ENCODE data around the gene CRB2. TPM values are rescaled to one million over a fixed set of nuclear protein-coding genes. Genes with fewer than 3 reads are reported as not detected.
"Not testable (repeated sequence)": the region's sequence is repeated elsewhere in the genome, so short reads cannot be mapped to it uniquely, and the experiment has no call there.

Gene CRB2
- total RNA-seq, 1 donor from 2014 or later = 5.3 TPM

GRCh38 chr9:123382653-123383511 is 26.9 kb downstream of the CRB2 start:
- no peak for DNase-seq

GRCh38 chr9:123383512-123384170 is 27.6 kb downstream of the CRB2 start:
- DNase-seq = no peak

DNA sequence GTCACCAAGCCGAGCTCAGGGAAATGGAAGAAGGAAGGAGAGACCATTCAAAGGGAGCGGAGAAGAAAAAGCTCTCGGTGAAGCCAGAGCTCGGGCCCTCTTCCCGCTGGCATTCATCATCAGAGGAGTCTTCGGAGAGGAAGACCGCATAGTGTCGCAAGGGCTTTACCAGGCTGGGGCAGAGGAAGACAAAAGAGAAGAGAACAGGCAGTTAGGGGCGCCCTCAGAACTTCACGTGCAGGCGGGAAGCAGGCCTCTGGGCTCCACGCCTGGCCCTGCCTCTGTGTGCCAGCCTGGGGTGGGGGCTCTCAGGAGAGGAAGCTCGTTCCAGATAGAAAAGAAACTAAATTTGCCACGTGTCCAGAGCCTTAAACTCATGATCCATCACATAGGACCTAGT is 31.7 kb downstream of the CRB2 start:
- DNase-seq = no peak

DNA sequence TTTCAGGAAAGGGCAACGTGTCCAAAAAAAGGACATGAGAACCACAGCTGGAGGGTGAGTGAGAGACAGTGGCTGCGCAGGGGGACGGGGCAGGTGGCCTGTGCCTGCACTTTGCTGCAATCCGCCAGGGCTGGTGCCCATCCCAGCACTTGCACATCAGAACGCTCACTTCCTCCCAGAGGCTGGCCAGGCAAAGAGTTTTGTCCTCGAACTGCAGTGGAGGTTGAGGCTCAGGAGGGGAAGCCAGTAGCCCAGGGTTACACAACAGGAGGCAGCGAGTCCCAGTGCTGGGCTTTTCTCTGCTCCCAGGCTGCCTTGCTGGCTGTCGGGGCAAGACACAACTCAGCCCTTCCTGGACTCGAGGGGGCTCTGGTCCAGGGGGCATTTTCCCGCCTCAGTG is 33.1 kb downstream of the CRB2 start:
- no peak for DNase-seq

GRCh38 chr9:123389698-123390097 is 33.7 kb downstream of the CRB2 start:
- DNase-seq = no peak

- DNase-seq = no peak
These were observed 34.5 kb downstream of the CRB2 start for GRCh38 chr9:123390337-123391135.

DNA sequence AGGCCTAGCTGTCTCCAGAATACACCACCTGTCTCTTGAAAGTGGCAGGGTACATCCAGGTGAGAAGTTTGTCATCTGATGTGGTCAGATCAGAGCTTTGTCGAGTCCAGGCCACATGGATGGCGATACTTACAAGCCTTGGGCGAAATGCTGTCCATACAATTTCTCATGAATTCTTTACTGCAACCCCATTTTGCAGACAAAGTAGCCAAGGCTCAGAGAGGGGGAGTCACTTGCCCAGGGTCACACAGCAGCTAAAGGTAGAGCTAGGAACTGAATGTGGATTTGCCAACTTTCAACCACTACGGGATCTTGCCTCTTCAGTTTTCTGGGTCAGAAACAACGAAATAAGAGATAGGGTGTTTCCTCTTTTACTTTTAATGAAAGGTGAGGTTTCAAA is 35.2 kb downstream of the CRB2 start:
- DNase-seq = no peak

DNA sequence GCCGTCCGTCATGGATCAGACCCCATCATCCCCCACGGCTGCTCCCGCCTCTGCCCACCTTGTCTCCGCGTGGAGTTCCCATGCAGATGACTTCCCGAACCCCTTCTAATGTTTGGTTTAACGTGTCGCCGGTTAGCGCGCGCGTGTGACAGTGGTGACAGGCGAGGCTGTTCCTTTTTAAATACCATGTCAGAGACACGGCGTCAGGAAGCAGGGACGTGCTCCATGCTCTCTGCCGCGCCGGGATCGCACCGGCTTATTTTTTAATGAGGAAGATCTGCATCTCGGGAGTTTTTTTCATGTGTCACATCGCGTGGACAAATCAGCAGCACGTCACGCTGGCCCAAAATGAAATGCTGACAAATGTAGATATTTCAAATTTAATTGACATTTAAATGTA is 35.9 kb downstream of the CRB2 start:
- no peak for DNase-seq

DNA sequence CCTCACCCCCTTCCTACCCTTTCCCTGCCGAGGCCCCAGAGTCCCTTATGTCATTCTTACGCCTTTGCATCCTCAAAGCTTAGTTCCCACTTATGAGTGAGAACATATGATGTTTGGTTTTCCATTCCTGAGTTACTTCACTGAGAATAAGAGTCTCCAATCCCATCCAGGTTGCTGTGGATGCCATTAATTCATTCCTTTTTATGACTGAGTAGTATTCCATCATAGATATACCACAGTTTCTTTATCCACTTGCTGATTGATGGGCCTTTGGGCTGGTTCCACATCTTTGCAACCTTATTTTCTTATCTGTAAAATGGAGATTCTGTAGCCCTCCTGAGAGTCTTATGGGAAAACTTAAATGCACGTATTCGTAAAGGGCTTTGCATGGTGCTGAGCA is 36.8 kb downstream of the CRB2 start:
- DNase-seq = no peak

- DNase-seq = no peak
These were observed 38.6 kb downstream of the CRB2 start for GRCh38 chr9:123394291-123395235.

DNA sequence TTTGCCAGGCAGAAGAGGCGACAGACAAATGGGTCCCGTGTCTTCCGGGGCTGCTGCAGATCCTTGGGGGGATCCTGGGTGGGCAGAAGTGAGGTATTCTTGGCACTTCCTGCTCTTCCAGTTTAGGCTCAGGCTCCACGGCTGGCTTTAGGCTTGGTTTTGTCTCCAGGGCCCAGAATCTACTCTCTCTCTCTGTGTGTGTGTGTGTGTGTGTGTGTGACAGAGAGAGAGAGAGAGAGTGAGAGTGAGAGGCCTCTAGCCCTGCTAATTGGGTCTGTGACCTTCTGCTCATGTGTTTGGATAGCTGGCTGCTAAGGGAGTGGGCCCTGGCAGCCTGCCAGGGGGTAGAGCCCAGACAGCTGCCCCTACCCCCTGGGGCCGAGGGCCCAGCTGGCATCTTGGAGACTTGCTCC is 39.3 kb downstream of the CRB2 start:
- no peak for DNase-seq

GRCh38 chr9:123395689-123396511 is 39.9 kb downstream of the CRB2 start:
- DNase-seq = no peak

DNA sequence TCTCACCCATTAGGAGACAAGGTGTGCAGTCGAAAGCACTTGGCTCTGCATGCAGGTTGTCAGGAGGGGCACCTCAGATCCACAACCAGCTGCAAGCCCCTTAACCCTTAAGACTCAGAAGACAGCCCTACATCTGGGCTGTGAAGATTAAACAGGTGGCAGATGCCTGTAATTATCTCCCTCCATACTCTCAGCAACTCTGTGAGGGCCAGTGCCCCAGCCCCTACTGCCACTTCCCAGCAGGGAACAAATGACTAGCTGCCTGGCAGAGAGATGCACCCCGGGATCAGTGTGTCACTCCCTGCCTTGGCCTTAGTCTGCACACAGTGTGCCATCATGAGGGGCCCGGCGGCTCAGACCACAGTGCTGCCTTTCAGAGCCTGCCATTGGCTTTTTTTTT is 42.0 kb downstream of the CRB2 start:
- DNase-seq = no peak

GRCh38 chr9:123398938-123399337 is 42.9 kb downstream of the CRB2 start:
- DNase-seq = not testable (repeated sequence)

DNA sequence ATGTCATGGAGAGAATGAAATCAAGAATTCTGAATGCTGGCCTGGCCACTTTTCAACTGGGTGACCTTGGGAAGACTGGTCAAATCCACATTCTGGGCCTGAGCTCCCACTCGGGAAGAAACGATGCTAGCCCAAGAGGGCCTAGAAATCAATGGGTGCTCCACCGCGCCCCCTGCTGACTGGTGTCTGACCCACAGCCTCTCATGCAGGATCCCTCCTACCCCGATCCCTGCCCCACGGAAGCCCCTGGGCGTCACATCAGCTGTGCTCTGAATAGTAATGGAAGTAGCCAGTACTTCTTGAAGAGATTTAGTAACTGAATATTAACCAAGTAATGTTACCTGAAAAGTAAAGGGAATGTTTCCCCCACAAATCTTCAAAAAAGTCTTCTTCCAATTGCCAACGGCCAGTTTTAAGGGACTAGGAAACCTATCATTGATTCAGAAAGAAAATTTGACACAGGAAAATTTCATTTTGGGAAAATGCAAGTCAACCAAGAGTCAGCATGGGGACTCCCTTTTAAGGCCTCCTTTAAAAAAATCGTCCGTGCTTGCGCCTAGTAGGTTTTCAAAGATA is 43.9 kb downstream of the CRB2 start:
- no peak for DNase-seq

DNA sequence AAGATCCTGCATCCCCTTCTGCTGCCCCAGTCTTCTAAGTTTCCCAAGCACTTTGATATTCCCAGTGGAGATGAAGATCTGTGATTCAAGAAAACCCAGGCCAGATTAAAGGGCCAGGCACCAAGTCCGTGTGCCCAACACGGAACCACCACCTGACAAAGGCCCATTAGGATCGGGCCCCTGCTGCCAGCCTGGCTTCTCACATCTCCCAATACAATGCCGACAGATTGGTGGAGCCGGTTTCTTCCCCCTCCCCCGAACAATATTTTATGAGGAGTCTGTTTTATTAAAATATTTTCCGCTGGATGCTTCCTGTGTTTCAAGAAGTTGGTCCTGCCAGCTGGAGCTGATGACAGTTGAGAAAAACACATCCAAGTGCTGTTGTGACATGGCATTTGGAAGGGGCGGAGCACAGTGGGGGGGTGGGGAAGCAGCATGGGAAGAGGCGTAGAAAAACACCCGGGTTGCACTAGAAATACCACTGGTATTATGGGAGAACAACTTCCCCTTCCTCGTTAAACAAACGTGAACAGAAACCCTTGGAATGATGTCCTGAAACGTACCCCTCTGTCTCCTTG is 45.0 kb downstream of the CRB2 start:
- no peak for DNase-seq

DNA sequence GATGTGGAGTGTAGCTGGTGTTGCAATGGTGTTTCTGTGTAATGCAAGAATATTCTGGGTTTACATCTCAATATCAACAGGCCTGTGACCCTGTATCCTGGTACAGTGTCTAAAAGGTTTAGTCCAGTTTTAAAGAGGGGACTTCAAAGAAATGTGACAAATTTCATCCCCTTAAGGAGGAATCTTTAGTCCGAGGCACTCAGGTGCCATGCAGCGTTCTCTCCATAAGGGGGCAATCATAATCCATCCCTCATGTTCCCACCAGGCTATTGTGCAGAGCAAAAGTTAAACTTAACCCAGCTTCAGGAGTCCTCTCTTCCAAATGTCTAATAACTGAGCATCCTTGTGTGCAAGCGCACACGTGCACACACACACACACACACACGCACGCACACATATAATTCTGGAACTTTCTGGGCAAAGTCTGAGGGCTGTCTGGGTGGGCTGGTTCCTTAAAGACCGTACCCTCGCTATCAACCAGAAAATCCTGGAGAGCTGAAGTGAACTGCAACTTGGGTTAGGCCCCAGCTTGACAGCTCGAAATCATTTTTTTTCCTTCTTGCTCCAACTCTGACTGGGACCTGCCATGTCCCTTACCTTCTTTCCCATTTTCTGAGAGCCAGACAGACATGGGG is 46.0 kb downstream of the CRB2 start:
- DNase-seq = peak; percentile 16

- DNase-seq = no peak
These were observed 47.0 kb downstream of the CRB2 start for GRCh38 chr9:123402981-123403509.

- no peak for DNase-seq
These were observed 50.0 kb downstream of the CRB2 start for GRCh38 chr9:123406016-123406415.

Data from occipital lobe (tissue), 2 donors.